Ectodermal cell (in vitro differentiated cells): Measurements from ENCODE around the gene BICDL1.

ENCODE experiments used
- H3K27ac ChIP-seq: 2 replicates; pipeline ENCODE4 v1.7.0; 2013; ENCODE audit warnings: mild to moderate bottlenecking, low read depth, low read length; ENCODE audit not compliant: insufficient read depth, poor library complexity, severe bottlenecking
- H3K27me3 ChIP-seq: 2 replicates; pipeline ENCODE4 v1.7.0; 2013; ENCODE audit warnings: mild to moderate bottlenecking, low read length; ENCODE audit not compliant: insufficient read depth, control insufficient read depth, poor library complexity, severe bottlenecking
- H3K36me3 ChIP-seq: one replicate; pipeline ENCODE4 v1.7.0; 2013; ENCODE audit warnings: low read length; ENCODE audit not compliant: control insufficient read depth, insufficient read depth
- H3K4me1 ChIP-seq: one replicate; pipeline ENCODE4 v1.7.0; 2013; ENCODE audit warnings: low read length; ENCODE audit not compliant: control insufficient read depth, insufficient read depth
- H3K4me3 ChIP-seq: 2 replicates; pipeline ENCODE4 v1.7.0; 2013; ENCODE audit warnings: low read depth, low read length, control low read depth; ENCODE audit not compliant: insufficient read depth
- H3K9me3 ChIP-seq: 2 replicates; pipeline ENCODE4 v1.7.0; 2013; ENCODE audit warnings: mild to moderate bottlenecking, low read length, moderate library complexity; ENCODE audit not compliant: control insufficient read depth
- WGBS, 2 experiments: methylation state at CpG; one replicate each; pipeline ENCODE4 v1.1.7; 2013; ENCODE audit warnings: missing lambda C conversion rate in 2 of 2; 5-methylcytosine and 5-hydroxymethylcytosine counted together

Gene BICDL1

DNA sequence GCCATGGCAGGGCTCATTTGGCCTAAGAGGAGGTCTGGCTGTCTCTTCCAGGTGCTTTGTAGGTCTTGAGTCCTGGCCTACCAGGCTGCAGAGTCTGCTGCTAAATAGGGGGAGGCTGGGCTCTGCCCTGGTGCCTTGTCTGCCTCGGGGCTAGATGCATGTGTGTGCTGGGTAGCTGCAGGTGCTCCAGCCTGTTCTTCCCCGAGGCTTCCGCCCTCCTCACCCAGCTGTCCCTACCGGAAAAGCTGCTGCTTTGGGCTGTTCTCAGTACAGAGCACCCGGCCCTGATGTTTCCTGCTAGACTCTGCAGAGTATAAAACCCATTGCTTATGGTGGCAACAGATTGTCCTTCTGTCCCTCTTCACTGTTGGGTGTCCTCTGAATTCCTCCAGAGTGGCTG is 89.8 kb downstream of the BICDL1 start:
- no peak overlapping the region for H3K4me3 ChIP-seq
- WGBS, 2 experiments, result 87 to 88% methylated on average over 5 of the region's 5 CpGs

GRCh38 chr12:120079411-120080400 is 90.7 kb downstream of the BICDL1 start:
- 91 to 92% methylated on average over 9 of the region's 9 CpGs for WGBS, 2 experiments
- H3K4me1 ChIP-seq, result no peaks in the 10 kb centered on the region

More for the DNA sequence above, 89.8 kb downstream of the BICDL1 start:
- H3K9me3 ChIP-seq, result no peaks in the 10 kb centered on the region
- H3K27ac ChIP-seq, result no peak overlapping the region
- no peaks in the 10 kb centered on the region for H3K27me3 ChIP-seq
- H3K4me1 ChIP-seq, result no peaks in the 10 kb centered on the region
- no peaks in the 10 kb centered on the region for H3K36me3 ChIP-seq

DNA sequence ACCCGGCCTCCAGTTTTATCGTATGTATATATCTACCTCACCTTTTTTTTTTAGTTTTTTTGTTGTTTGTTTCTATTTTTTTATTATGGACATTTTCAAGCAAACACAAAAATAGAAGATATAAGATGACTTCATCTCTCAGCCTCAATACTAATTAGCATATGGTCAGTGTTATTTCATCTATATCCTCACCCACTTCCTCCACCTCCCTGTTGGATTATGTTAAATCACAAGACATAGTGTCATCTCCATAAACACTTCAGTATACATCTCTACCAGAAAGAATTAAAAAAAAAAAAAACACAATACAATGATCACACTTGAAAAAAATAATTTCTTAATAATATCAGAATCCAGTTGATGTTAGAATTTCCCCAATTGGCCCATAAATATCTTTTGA is 92.6 kb downstream of the BICDL1 start:
- Histone ChIP-seq H3K27me3 (no peaks in the 10 kb centered on the region), H3K4me3 (no peak overlapping the region), H3K36me3 (no peaks in the 10 kb centered on the region), H3K9me3 (no peaks in the 10 kb centered on the region), H3K4me1 (peaks cover 8% of the 10 kb centered on the region), H3K27ac (no peak overlapping the region)
- 100% methylated on average over 2 of the region's 2 CpGs for WGBS, 2 experiments

More at GRCh38 chr12:120079411-120080400, 90.7 kb downstream of the BICDL1 start:
- no peaks in the 10 kb centered on the region for H3K9me3 ChIP-seq
- no peaks in the 10 kb centered on the region for H3K27me3 ChIP-seq
- no peak overlapping the region for H3K27ac ChIP-seq
- H3K4me3 ChIP-seq, result no peak overlapping the region
- no peaks in the 10 kb centered on the region for H3K36me3 ChIP-seq

DNA sequence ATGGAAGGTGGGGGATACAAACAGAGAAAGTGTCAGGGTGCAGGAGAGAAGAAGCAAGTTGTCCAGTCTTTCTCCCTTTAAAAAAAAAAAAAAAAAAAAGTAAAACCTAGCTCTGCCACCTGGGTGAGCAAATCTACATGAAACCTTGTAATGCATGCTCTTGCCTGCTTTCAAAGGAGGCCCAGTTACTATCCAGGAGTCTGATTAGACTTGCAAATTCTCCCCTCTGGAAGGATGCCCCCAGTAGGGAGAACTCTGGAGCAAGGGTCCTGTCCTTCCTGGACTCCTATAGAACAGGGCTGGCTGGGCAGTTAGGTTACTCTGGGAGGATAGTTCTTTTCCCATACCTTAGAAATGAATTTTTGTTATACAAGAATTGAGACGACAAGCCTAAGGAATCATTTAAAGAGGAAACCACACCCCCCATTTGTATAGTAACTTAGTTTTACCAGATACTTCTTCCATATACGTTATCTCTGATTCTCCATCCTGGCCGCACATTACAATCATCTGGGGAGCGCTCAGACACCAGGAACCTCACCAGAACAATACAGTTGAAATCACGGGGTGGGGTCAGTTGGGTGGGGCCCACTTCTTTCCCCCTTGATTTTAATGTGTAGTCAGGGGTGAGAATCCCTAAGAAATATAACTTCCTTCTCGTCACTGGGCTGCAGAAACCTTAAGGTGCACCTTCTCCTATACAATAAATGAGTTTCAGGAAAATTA is 97.0 kb downstream of the BICDL1 start:
- Histone ChIP-seq H3K4me1 (peaks cover 20% of the 10 kb centered on the region), H3K9me3 (no peaks in the 10 kb centered on the region), H3K36me3 (no peaks in the 10 kb centered on the region), H3K27me3 (no peaks in the 10 kb centered on the region), H3K4me3 (no peak overlapping the region), H3K27ac (no peak overlapping the region)
- 60 to 73% methylated on average over 4 to 6 of the region's 6 CpGs for WGBS, 2 experiments

GRCh38 chr12:120086801-120087621 is 98.0 kb downstream of the BICDL1 start:
- H3K4me1 ChIP-seq, result peaks cover 20% of the 10 kb centered on the region
- H3K27me3 ChIP-seq, result no peaks in the 10 kb centered on the region
- 2% methylated on average over 55 of the region's 55 CpGs for WGBS, 2 experiments
- no peaks in the 10 kb centered on the region for H3K36me3 ChIP-seq
- peak overlapping the region; percentile 53 for H3K4me3 ChIP-seq
- H3K9me3 ChIP-seq, result no peaks in the 10 kb centered on the region
- no peak overlapping the region for H3K27ac ChIP-seq

DNA sequence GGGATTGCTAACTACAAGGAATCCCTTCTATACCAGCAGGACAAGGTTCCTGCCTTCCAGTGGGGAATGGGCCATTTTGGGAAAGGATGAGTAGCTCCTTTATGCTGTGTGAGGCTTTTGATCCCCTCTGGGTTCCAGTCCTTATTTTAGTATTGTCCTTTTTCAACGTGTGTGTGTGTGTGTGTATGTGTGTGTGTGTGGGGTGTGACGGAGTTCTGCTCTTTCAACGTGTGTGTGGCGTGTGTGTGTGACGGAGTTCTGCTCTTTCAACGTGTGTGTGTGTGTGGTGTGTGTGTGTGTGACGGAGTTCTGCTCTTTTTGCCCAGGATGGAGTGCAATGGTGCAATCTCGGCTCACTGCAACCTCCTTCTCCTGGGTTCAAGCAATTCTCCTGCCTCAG is 100.1 kb downstream of the BICDL1 start:
- Histone ChIP-seq H3K27me3 (no peaks in the 10 kb centered on the region), H3K4me1 (peaks cover 39% of the 10 kb centered on the region), H3K9me3 (no peaks in the 10 kb centered on the region), H3K27ac (no peak overlapping the region), H3K4me3 (no peak overlapping the region), H3K36me3 (no peaks in the 10 kb centered on the region)
- 78 to 87% methylated on average over 8 of the region's 8 CpGs for WGBS, 2 experiments

- Histone ChIP-seq H3K4me3 (no peak overlapping the region), H3K9me3 (no peaks in the 10 kb centered on the region), H3K27ac (no peak overlapping the region), H3K27me3 (no peaks in the 10 kb centered on the region), H3K36me3 (no peaks in the 10 kb centered on the region), H3K4me1 (peaks cover 46% of the 10 kb centered on the region)
- 91 to 93% methylated on average over 2 of the region's 2 CpGs for WGBS, 2 experiments
These were observed 100.8 kb downstream of the BICDL1 start for GRCh38 chr12:120089796-120090195.

GRCh38 chr12:120090206-120090605 is 101.2 kb downstream of the BICDL1 start:
- H3K27ac ChIP-seq, result no peak overlapping the region
- H3K27me3 ChIP-seq, result no peaks in the 10 kb centered on the region
- no peak overlapping the region for H3K4me3 ChIP-seq
- 81 to 82% methylated on average over 3 of the region's 3 CpGs for WGBS, 2 experiments
- H3K9me3 ChIP-seq, result no peaks in the 10 kb centered on the region
- H3K36me3 ChIP-seq, result no peaks in the 10 kb centered on the region
- H3K4me1 ChIP-seq, result peaks cover 50% of the 10 kb centered on the region

GRCh38 chr12:120090626-120091295 is 101.7 kb downstream of the BICDL1 start:
- peaks cover 52% of the 10 kb centered on the region for H3K4me1 ChIP-seq
- H3K27me3 ChIP-seq, result no peaks in the 10 kb centered on the region
- H3K9me3 ChIP-seq, result no peaks in the 10 kb centered on the region
- WGBS, 2 experiments, result 91% methylated on average over 18 of the region's 19 CpGs
- no peak overlapping the region for H3K4me3 ChIP-seq
- no peak overlapping the region for H3K27ac ChIP-seq
- no peaks in the 10 kb centered on the region for H3K36me3 ChIP-seq
